Neural cell (in vitro differentiated cells): ENCODE results near the gene ADCY5. TPM values are rescaled to one million over a fixed set of nuclear protein-coding genes. Genes with fewer than 3 reads are reported as not detected.

Experiments used
- H2AFZ ChIP-seq: fragments of 200-600, 300-800 bp; sonication (generic), shearing (Covaris generic); 2 replicates; pipeline ENCODE4 v1.6.0; 2014; ENCODE audit warnings: low read depth, mild to moderate bottlenecking, antibody characterized with exemption, low read length, moderate library complexity
- H3F3A ChIP-seq: fragments of 200-600 bp; shearing (Covaris generic); 2 replicates; pipeline ENCODE4 v1.6.1; 2016; ENCODE audit warnings: mild to moderate bottlenecking, moderate library complexity, mixed read lengths, antibody characterized with exemption, low read length; ENCODE audit not compliant: insufficient read depth, poor library complexity, severe bottlenecking
- H3K27ac ChIP-seq: fragments of 200-600, 300-800 bp; sonication (generic), shearing (Covaris generic); 2 replicates; pipeline ENCODE4 v1.5.1; 2014; ENCODE audit warnings: mild to moderate bottlenecking, low read length, moderate library complexity
- H3K27me3 ChIP-seq: fragments of 300-800, 200-600 bp; sonication (generic), shearing (Covaris generic); 2 replicates; pipeline ENCODE4 v1.6.0; 2014; ENCODE audit warnings: mild to moderate bottlenecking, low read depth, low read length, moderate library complexity; ENCODE audit not compliant: insufficient read depth
- H3K36me3 ChIP-seq: fragments of 300-800, 200-600 bp; sonication (generic), shearing (Covaris generic); 2 replicates; pipeline ENCODE4 v1.5.1; 2014; ENCODE audit warnings: mild to moderate bottlenecking, antibody characterized with exemption, low read length, moderate library complexity; ENCODE audit not compliant: insufficient read depth
- H3K4me2 ChIP-seq: fragments of 300-800, 200-600 bp; sonication (generic), shearing (Covaris generic); 2 replicates; pipeline ENCODE4 v1.6.0; 2014; ENCODE audit warnings: mild to moderate bottlenecking, low read length
- H3K4me3 ChIP-seq: fragments of 300-800, 200-600 bp; sonication (generic), shearing (Covaris generic); 2 replicates; pipeline ENCODE4 v1.5.1; 2014; ENCODE audit warnings: mild to moderate bottlenecking, low read length, moderate library complexity
- H3K79me2 ChIP-seq: fragments of 200-600 bp; shearing (Covaris generic); replicated peaks from 2 replicates; pipeline ENCODE4 v1.6.0; 2014; ENCODE audit warnings: mild to moderate bottlenecking, low read length, moderate library complexity; ENCODE audit not compliant: insufficient read depth
- H3K9ac ChIP-seq: fragments of 300-800, 200-600 bp; sonication (generic), shearing (Covaris generic); 2 replicates; pipeline ENCODE4 v1.6.1; 2016; ENCODE audit warnings: mild to moderate bottlenecking, low read length, mixed read lengths
- H3K9me2 ChIP-seq: fragments of 200-600 bp; shearing (Covaris generic); 2 replicates; pipeline ENCODE4 v1.6.1; 2016; ENCODE audit warnings: mild to moderate bottlenecking, low read length, mixed read lengths; ENCODE audit not compliant: insufficient read depth
- H3K9me3 ChIP-seq: fragments of 200-600, 300-800 bp; sonication (generic), shearing (Covaris generic); 2 replicates; pipeline ENCODE4 v1.6.1; 2016; ENCODE audit warnings: mild to moderate bottlenecking, mixed run types, low read length, moderate library complexity, mixed read lengths
- H4K20me1 ChIP-seq: fragments of 200-600 bp; shearing (Covaris generic); 2 replicates; pipeline ENCODE4 v1.6.1; 2016; ENCODE audit warnings: mild to moderate bottlenecking, mixed run types; ENCODE audit not compliant: insufficient read depth
- EP300 ChIP-seq: fragments of 450-650 bp; conservative IDR thresholded peaks from 2 replicates; pipeline ENCODE4 v1.6.1; 2014; ENCODE audit warnings: antibody characterized with exemption, mild to moderate bottlenecking, moderate library complexity; ENCODE audit not compliant: poor library complexity, severe bottlenecking
- EZH2 ChIP-seq: fragments of 200-600, 300-800 bp; shearing (Covaris generic), sonication (generic); IDR thresholded peaks from 2 replicates; pipeline ENCODE4 v1.6.1; 2014; ENCODE audit warnings: antibody characterized with exemption, low read length, borderline replicate concordance, mild to moderate bottlenecking; ENCODE audit not compliant: insufficient read depth, poor library complexity, severe bottlenecking
- MXI1 ChIP-seq: fragments of 450-650 bp; conservative IDR thresholded peaks from 2 replicates; pipeline ENCODE4 v1.6.1; 2014; ENCODE audit warnings: antibody characterized with exemption, mild to moderate bottlenecking; ENCODE audit not compliant: poor library complexity, severe bottlenecking
- POLR2AphosphoS5 ChIP-seq: IDR thresholded peaks from 2 replicates; pipeline ENCODE4 v1.6.1; 2012
- RAD21 ChIP-seq: fragments of 450-650 bp; conservative IDR thresholded peaks from 2 replicates; pipeline ENCODE4 v1.6.1; 2014; ENCODE audit warnings: antibody characterized with exemption, mild to moderate bottlenecking, moderate library complexity
- SMC3 ChIP-seq: fragments of 450-650 bp; conservative IDR thresholded peaks from 2 replicates; pipeline ENCODE4 v1.6.1; 2014; ENCODE audit warnings: antibody characterized with exemption, mild to moderate bottlenecking, moderate library complexity; ENCODE audit not compliant: poor library complexity
- TAF1 ChIP-seq: IDR thresholded peaks from 2 replicates; pipeline ENCODE4 v1.6.1; 2012; ENCODE audit warnings: low read depth
- polyA plus RNA-seq: library from polyadenylated mRNA; depleted of rRNA; stranded (reverse); fragments of >200 nt; gene quantifications from 2 replicates; pipeline ENCODE4 v1.2.3, GENCODE V29; 2014
- TF ChIP-seq, protein P1 (sequence below): fragments of 450-650 bp; IDR thresholded peaks from 2 replicates; pipeline ENCODE4 v1.5.1; 2014; ENCODE audit warnings: antibody characterized with exemption, mild to moderate bottlenecking, moderate library complexity; ENCODE audit not compliant: poor library complexity, severe bottlenecking
- TF ChIP-seq, protein P2 (sequence below): IDR thresholded peaks from 2 replicates; pipeline ENCODE4 v1.6.1; 2012; ENCODE audit warnings: borderline replicate concordance

ADCY5 gene
- polyA plus RNA-seq, 1 donor from 2014 or later: 7.7 TPM

DNA sequence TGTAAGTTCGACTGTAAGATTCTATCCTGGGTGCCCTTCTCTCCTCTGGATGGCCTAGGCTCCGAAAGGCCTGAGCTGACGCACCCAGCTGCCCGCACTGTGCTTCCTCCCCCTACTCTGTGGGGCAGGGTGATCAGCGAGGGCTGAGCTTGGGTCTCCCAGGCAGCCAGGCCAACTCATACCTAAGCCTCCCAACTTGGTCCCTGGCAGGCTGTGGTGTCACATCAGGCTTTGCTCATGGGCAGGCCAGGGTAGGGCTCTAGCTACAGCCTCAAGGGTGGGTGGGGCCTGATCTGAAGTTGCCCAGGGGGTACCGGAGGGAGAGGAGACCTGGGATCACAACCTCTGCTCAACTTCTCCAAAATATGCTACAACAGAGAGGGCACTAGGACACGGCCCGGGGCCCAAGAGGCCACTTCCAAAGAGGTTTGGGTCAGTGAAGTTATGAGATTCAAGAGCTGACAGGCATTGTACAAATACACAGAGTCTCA lies 123.1 kb downstream of the ADCY5 start:
- no peaks in the 10 kb centered on the region for H3K36me3 ChIP-seq
- H3K4me3 ChIP-seq: no peak overlapping the region
- H3K4me2 ChIP-seq: no peak overlapping the region
- no peaks in the 10 kb centered on the region for H3F3A ChIP-seq
- H3K9me2 ChIP-seq: no peaks in the 10 kb centered on the region
- no peaks in the 10 kb centered on the region for H3K79me2 ChIP-seq
- no peaks in the 10 kb centered on the region for H3K27me3 ChIP-seq
- H4K20me1 ChIP-seq: no peaks in the 10 kb centered on the region
- no peak overlapping the region for H3K27ac ChIP-seq
- no peak overlapping the region for H2AFZ ChIP-seq
- H3K9me3 ChIP-seq: no peaks in the 10 kb centered on the region
- no peak for TF ChIP-seq POLR2AphosphoS5
- TF ChIP-seq RAD21: no peak
- TF ChIP-seq, protein P1, sequence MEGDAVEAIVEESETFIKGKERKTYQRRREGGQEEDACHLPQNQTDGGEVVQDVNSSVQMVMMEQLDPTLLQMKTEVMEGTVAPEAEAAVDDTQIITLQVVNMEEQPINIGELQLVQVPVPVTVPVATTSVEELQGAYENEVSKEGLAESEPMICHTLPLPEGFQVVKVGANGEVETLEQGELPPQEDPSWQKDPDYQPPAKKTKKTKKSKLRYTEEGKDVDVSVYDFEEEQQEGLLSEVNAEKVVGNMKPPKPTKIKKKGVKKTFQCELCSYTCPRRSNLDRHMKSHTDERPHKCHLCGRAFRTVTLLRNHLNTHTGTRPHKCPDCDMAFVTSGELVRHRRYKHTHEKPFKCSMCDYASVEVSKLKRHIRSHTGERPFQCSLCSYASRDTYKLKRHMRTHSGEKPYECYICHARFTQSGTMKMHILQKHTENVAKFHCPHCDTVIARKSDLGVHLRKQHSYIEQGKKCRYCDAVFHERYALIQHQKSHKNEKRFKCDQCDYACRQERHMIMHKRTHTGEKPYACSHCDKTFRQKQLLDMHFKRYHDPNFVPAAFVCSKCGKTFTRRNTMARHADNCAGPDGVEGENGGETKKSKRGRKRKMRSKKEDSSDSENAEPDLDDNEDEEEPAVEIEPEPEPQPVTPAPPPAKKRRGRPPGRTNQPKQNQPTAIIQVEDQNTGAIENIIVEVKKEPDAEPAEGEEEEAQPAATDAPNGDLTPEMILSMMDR: no peak
- no peak overlapping the region for H3K9ac ChIP-seq

DNA sequence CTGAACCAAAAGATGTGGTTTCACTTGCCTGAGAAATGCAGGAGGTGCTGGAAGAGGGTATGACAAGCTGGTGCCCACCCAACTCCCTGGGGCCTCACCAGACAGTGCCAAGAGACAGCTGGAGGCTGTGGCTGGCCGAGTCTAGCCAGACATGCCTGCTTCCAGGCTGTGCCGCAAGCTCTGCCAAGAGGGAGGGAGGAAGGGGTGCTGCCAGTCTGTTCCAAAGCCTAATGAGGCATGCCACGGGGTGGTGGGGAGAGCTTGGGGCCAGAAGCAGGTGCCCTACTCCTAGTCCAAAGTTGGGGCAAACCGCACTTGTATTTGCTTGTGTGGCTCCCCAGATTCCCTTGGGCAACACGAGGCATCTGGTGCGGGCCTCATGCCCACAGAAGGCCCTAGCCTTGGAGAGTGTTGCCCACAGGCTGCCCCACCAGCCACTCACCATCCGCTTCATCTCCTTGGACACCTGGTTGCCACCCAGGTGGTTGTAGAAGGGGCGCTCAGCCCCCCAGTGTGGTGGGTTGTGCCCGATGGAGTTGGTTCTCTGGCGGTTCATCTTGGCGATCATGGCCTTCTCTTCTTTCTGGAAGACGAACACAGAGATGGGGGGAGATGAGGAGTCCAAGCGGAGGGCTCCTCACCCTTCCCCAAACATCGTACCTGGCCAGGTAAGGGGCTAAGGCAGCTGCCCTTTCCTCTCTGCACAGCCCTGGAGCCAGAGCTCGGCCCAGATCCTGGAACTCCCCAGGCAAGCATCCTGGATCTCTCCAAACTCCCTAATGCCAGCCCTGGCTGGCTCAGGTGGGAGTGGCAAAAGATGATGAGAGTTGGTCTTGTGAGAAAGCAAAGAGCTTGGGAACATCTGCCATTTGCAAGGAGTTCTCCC lies 123.8 kb downstream of the ADCY5 start:
- no peaks in the 10 kb centered on the region for H3K27me3 ChIP-seq
- no peaks in the 10 kb centered on the region for H3K9me3 ChIP-seq
- H3K9ac ChIP-seq: no peak overlapping the region
- no peaks in the 10 kb centered on the region for H3K36me3 ChIP-seq
- H3K79me2 ChIP-seq: no peaks in the 10 kb centered on the region
- no peak overlapping the region for H3K4me3 ChIP-seq
- H3K27ac ChIP-seq: no peak overlapping the region
- TF ChIP-seq, protein P2, sequence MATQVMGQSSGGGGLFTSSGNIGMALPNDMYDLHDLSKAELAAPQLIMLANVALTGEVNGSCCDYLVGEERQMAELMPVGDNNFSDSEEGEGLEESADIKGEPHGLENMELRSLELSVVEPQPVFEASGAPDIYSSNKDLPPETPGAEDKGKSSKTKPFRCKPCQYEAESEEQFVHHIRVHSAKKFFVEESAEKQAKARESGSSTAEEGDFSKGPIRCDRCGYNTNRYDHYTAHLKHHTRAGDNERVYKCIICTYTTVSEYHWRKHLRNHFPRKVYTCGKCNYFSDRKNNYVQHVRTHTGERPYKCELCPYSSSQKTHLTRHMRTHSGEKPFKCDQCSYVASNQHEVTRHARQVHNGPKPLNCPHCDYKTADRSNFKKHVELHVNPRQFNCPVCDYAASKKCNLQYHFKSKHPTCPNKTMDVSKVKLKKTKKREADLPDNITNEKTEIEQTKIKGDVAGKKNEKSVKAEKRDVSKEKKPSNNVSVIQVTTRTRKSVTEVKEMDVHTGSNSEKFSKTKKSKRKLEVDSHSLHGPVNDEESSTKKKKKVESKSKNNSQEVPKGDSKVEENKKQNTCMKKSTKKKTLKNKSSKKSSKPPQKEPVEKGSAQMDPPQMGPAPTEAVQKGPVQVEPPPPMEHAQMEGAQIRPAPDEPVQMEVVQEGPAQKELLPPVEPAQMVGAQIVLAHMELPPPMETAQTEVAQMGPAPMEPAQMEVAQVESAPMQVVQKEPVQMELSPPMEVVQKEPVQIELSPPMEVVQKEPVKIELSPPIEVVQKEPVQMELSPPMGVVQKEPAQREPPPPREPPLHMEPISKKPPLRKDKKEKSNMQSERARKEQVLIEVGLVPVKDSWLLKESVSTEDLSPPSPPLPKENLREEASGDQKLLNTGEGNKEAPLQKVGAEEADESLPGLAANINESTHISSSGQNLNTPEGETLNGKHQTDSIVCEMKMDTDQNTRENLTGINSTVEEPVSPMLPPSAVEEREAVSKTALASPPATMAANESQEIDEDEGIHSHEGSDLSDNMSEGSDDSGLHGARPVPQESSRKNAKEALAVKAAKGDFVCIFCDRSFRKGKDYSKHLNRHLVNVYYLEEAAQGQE: no peak
- TF ChIP-seq EP300 (no peak), MXI1 (no peak), TAF1 (no peak), EZH2 (no peak), SMC3 (no peak), POLR2AphosphoS5 (no peak), RAD21 (no peak)
- TF ChIP-seq, protein P1: no peak
- no peak overlapping the region for H2AFZ ChIP-seq
- H3K9me2 ChIP-seq: no peaks in the 10 kb centered on the region
- H4K20me1 ChIP-seq: no peaks in the 10 kb centered on the region
- no peak overlapping the region for H3K4me2 ChIP-seq
- no peaks in the 10 kb centered on the region for H3F3A ChIP-seq
